SIG-M5 treated with dmso at 0.1 percent for 504 hours (cell line): ENCODE data around the gene GFOD1.
"Not testable (repeated sequence)": the region's sequence is repeated elsewhere in the genome, so short reads cannot be mapped to it uniquely, and the experiment has no call there.

Source experiments
- DNase-seq: peaks from one replicate; lab custom pipeline; 2025; ENCODE audit not compliant: unreplicated experiment; lab: John Stamatoyannopoulos, UW

The GFOD1 gene

GRCh38 chr6:13328875-13329183, 158.6 kb downstream of the GFOD1 start:
- no peak for DNase-seq

GRCh38 chr6:13328076-13328874, 159.1 kb downstream of the GFOD1 start, which contains the start of gene TBC1D7:
Gene TBC1D7, minus strand, starts transcription at chr6:13328537. Its CDS starts 1,639 bp downstream, at chr6:13326898.
- DNase-seq = peak; percentile 76

GRCh38 chr6:13327691-13328075, 159.7 kb downstream of the GFOD1 start:
- DNase-seq = no peak

GRCh38 chr6:13326031-13326586, 161.3 kb downstream of the GFOD1 start:
- DNase-seq = not testable (repeated sequence)

GRCh38 chr6:13319891-13320564, 167.4 kb downstream of the GFOD1 start:
- no peak for DNase-seq

- DNase-seq = no peak
These were observed 168.6 kb downstream of the GFOD1 start for GRCh38 chr6:13318821-13319220.

- DNase-seq = no peak
These were observed 171.5 kb downstream of the GFOD1 start for GRCh38 chr6:13315896-13316295.

GRCh38 chr6:13314806-13315205, 172.6 kb downstream of the GFOD1 start:
- no peak for DNase-seq

- no peak for DNase-seq
These were observed 176.2 kb downstream of the GFOD1 start for GRCh38 chr6:13311155-13311554.

GRCh38 chr6:13308332-13308731, 179.1 kb downstream of the GFOD1 start:
- no peak for DNase-seq
